Peyer's patch (tissue), 4 donors: ENCODE results near the gene GRID2. TPM values are rescaled to one million over a fixed set of nuclear protein-coding genes. Genes with fewer than 3 reads are reported as not detected.

Experiments used
- DNase-seq, 3 donors: peaks; one replicate each; pipeline ENCODE4 v3.0.0-alpha.2; 2017 to 2019
- H3K27ac ChIP-seq, 4 donors: fragments of 200-600 bp; sonication (generic); one replicate each; pipeline ENCODE4 v1.5.1; 2016 to 2019
- H3K27me3 ChIP-seq, 2 donors: fragments of 200-600 bp; sonication (generic); one replicate each; pipeline ENCODE4 v1.5.1; 2019
- H3K36me3 ChIP-seq, 3 donors: fragments of 200-600 bp; sonication (generic); one replicate each; pipeline ENCODE4 v1.5.1; 2016 to 2019
- H3K4me1 ChIP-seq, 4 donors: fragments of 200-600 bp; sonication (generic); one replicate each; pipeline ENCODE4 v1.5.1; 2016 to 2019
- H3K4me3 ChIP-seq, 4 donors: fragments of 200-600 bp; sonication (generic); 1 replicate in 3 of 4; 2 replicates in 1 of 4; pipeline ENCODE4 v1.5.1; 2016 to 2019; ENCODE audit warnings: mild to moderate bottlenecking in 1 of 4
- H3K9me3 ChIP-seq, 4 donors: fragments of 200-600 bp; sonication (generic); one replicate each; pipeline ENCODE4 v1.5.1; 2016 to 2019; ENCODE audit warnings: mild to moderate bottlenecking in 1 of 4
- CTCF ChIP-seq, 6 experiments: fragments of 450-650 bp in 4 of 6; fragments of 200-600 bp in 2 of 6; sonication (generic) in 1 of 6; IDR thresholded peaks; one replicate each; pipeline ENCODE4 v1.5.1; 2017 to 2019; ENCODE audit warnings: antibody characterized with exemption in 6 of 6, mild to moderate bottlenecking in 3 of 6, moderate library complexity in 1 of 6
- POLR2A ChIP-seq, 2 donors: fragments of 450-650 bp; IDR thresholded peaks; one replicate each; pipeline ENCODE4 v1.5.1; 2017; ENCODE audit warnings: antibody characterized with exemption in 2 of 2, mild to moderate bottlenecking in 2 of 2, moderate library complexity in 2 of 2
- total RNA-seq, 4 donors: library from RNA; depleted of rRNA; stranded (reverse); fragments of >200 nt; gene quantifications; one replicate each; pipeline ENCODE4 v1.1.0, GENCODE V29; 2016

Gene GRID2
- total RNA-seq, 4 donors from 2014 or later: 0.54 TPM; not detected in 3

GRCh38 chr4:93786149-93786548 lies 1482.4 kb downstream of the GRID2 start:
- no peak for TF ChIP-seq CTCF (IDR thresholded peaks at IDR 0.05)
- TF ChIP-seq POLR2A (IDR thresholded peaks at IDR 0.05): no peak
- H3K9me3 ChIP-seq: no peaks in the 10 kb centered on the region
- no peak overlapping the region for H3K4me3 ChIP-seq
- no peaks in the 10 kb centered on the region for H3K27me3 ChIP-seq
- H3K36me3 ChIP-seq: no peaks in the 10 kb centered on the region
- no peaks in the 10 kb centered on the region for H3K4me1 ChIP-seq
- H3K27ac ChIP-seq: no peak overlapping the region
- no peak for DNase-seq

GRCh38 chr4:93788712-93789111 lies 1484.9 kb downstream of the GRID2 start:
- Histone ChIP-seq H3K27ac (no peak overlapping the region), H3K27me3 (no peaks in the 10 kb centered on the region), H3K4me1 (no peaks in the 10 kb centered on the region), H3K36me3 (no peaks in the 10 kb centered on the region), H3K9me3 (no peaks in the 10 kb centered on the region), H3K4me3 (no peak overlapping the region)
- no peak for DNase-seq
- TF ChIP-seq POLR2A (IDR thresholded peaks at IDR 0.05): no peak
- TF ChIP-seq CTCF (IDR thresholded peaks at IDR 0.05): peak in 3 of 6 experiments; percentile 47 to 49 (median 48)

- Histone ChIP-seq H3K9me3 (no peaks in the 10 kb centered on the region), H3K36me3 (no peaks in the 10 kb centered on the region), H3K4me1 (no peaks in the 10 kb centered on the region), H3K27ac (no peak overlapping the region), H3K4me3 (no peak overlapping the region), H3K27me3 (no peaks in the 10 kb centered on the region)
- peak in 1 of 3 donors; percentile 68 for DNase-seq
- TF ChIP-seq POLR2A (IDR thresholded peaks at IDR 0.05) (no peak), CTCF (IDR thresholded peaks at IDR 0.05) (peak in 5 of 6 experiments; percentile 31 to 86 (median 84))
Observed at GRCh38 chr4:93791570-93792195, 1487.9 kb downstream of the GRID2 start.

- H3K4me1 ChIP-seq: no peaks in the 10 kb centered on the region
- H3K9me3 ChIP-seq: no peaks in the 10 kb centered on the region
- no peak for TF ChIP-seq POLR2A (IDR thresholded peaks at IDR 0.05)
- TF ChIP-seq CTCF (IDR thresholded peaks at IDR 0.05): no peak
- no peak overlapping the region for H3K27ac ChIP-seq
- no peaks in the 10 kb centered on the region for H3K36me3 ChIP-seq
- H3K4me3 ChIP-seq: no peak overlapping the region
- no peaks in the 10 kb centered on the region for H3K27me3 ChIP-seq
- no peak for DNase-seq
Observed at GRCh38 chr4:93802045-93802444, 1498.3 kb downstream of the GRID2 start.

GRCh38 chr4:93809773-93810172 lies 1506.0 kb downstream of the GRID2 start:
- Histone ChIP-seq H3K27ac (no peak overlapping the region), H3K4me3 (no peak overlapping the region), H3K9me3 (no peaks in the 10 kb centered on the region), H3K4me1 (no peaks in the 10 kb centered on the region), H3K27me3 (no peaks in the 10 kb centered on the region), H3K36me3 (no peaks in the 10 kb centered on the region)
- DNase-seq: peak in 2 of 3 donors; percentile 49
- TF ChIP-seq CTCF (IDR thresholded peaks at IDR 0.05) (no peak), POLR2A (IDR thresholded peaks at IDR 0.05) (no peak)
